Measurements from ENCODE around the gene CPT1B.
A peak's percentile ranks its signal among the peaks of the same experiment; 100 is the strongest.

The CPT1B gene

DNA sequence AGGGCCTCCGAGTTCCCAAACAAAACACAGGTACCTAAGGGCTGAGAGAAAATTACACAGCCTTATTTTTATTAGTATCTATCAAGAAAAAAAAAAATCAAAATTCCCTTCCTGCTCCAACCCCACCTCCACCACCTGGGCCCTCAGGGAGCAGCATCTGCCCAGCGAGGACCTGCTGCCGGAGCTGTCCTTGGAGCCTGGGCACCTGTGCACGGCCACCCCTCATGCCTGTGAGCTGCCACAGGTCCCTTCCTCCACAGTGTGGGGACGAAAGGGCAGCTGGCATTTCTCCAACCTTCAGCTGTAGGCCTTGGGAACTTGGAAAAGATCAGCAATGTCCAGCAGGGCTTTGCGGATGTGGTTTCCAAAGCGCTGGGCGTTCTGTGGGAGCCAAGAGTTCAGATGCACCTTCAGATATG is 9.2 kb downstream of the CPT1B start:
- Histone ChIP-seq H3K4me3 (replicated peaks; ENCODE audit: low read depth, low read length) (no peak overlapping the region), H3K36me3 (ENCODE audit: control insufficient read depth, insufficient read depth, low read length) (peaks cover 38% of the 10 kb centered on the region), H3K27me3 (replicated peaks; ENCODE audit: control insufficient read depth, insufficient read depth, low read length) (no peaks in the 10 kb centered on the region)
- TF ChIP-seq, protein P1, sequence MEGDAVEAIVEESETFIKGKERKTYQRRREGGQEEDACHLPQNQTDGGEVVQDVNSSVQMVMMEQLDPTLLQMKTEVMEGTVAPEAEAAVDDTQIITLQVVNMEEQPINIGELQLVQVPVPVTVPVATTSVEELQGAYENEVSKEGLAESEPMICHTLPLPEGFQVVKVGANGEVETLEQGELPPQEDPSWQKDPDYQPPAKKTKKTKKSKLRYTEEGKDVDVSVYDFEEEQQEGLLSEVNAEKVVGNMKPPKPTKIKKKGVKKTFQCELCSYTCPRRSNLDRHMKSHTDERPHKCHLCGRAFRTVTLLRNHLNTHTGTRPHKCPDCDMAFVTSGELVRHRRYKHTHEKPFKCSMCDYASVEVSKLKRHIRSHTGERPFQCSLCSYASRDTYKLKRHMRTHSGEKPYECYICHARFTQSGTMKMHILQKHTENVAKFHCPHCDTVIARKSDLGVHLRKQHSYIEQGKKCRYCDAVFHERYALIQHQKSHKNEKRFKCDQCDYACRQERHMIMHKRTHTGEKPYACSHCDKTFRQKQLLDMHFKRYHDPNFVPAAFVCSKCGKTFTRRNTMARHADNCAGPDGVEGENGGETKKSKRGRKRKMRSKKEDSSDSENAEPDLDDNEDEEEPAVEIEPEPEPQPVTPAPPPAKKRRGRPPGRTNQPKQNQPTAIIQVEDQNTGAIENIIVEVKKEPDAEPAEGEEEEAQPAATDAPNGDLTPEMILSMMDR (IDR thresholded peaks at IDR 0.05; ENCODE audit: insufficient read depth, low read length, poor library complexity, severe bottlenecking), result no peak
- DNase-seq (ENCODE audit: extremely low read depth, insufficient read length), result no peak

- no peaks in the 10 kb centered on the region for H3K27me3 ChIP-seq (replicated peaks; ENCODE audit: control insufficient read depth, insufficient read depth, low read length)
Measured at GRCh38 chr22:50568626-50569025, 9.6 kb downstream of the CPT1B start.

DNA sequence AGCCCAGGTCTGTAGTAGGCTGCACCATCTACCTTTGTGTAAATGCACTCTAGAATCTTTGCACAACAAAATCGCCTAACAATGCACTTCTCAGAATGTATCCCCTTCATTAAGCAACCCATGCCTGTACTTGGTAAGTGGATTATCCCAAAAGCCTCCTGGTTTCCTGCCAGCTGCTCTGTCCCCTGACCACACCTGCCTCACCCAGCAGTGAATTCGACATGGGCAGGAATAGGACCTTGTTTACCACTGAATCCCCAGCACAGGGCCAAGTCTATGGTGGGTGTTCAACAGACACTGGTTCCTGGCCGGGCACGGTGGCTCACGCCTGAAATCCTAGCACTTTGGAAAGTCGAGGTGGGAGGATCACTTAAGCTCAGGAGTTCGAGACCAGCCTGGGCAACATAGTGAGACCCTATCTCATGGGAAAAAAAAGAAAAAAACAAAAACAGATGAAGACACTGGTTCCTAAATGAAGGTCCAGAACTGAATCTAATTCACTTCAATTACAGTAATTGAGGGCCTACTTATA is 10.4 kb downstream of the CPT1B start:
- no peaks in the 10 kb centered on the region for H3K27me3 ChIP-seq (replicated peaks; ENCODE audit: control insufficient read depth, insufficient read depth, low read length)
- no peak overlapping the region for H3K4me3 ChIP-seq (replicated peaks; ENCODE audit: low read depth, low read length)
- peaks cover 34% of the 10 kb centered on the region for H3K36me3 ChIP-seq (ENCODE audit: control insufficient read depth, insufficient read depth, low read length)
- DNase-seq (ENCODE audit: extremely low read depth, insufficient read length), result no peak
- TF ChIP-seq, protein P1 (IDR thresholded peaks at IDR 0.05; ENCODE audit: insufficient read depth, low read length, poor library complexity, severe bottlenecking), result no peak

More at GRCh38 chr22:50568626-50569025, 9.6 kb downstream of the CPT1B start:
- Histone ChIP-seq H3K4me3 (replicated peaks; ENCODE audit: low read depth, low read length) (no peak overlapping the region), H3K36me3 (ENCODE audit: control insufficient read depth, insufficient read depth, low read length) (peaks cover 37% of the 10 kb centered on the region)
- no peak for DNase-seq (ENCODE audit: extremely low read depth, insufficient read length)
- TF ChIP-seq, protein P1 (IDR thresholded peaks at IDR 0.05; ENCODE audit: insufficient read depth, low read length, poor library complexity, severe bottlenecking), result no peak

DNA sequence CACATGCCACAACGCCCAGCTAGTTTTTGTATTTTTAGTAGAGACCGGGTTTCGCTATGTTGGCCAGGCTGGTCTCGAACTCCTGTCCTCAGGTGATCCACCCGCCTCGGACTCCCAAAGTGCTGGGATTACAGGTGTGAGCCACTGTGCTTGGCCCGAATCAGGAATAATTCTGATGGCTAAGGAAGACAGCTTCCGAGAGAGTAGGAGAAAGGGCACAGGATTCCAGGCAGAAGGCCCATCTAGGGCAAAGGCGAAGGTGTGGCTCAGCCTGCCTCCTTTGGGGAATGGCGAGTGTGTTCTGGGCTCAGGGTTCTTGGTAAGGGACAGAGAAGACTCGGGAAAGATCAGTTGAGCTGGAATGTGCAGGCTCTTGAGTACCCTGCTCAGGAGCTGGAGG is 13.9 kb downstream of the CPT1B start:
- H3K36me3 ChIP-seq (ENCODE audit: control insufficient read depth, insufficient read depth, low read length), result peaks cover 6% of the 10 kb centered on the region
- DNase-seq (ENCODE audit: extremely low read depth, insufficient read length), result no peak
- no peak overlapping the region for H3K4me3 ChIP-seq (replicated peaks; ENCODE audit: low read depth, low read length)
- TF ChIP-seq, protein P1 (IDR thresholded peaks at IDR 0.05; ENCODE audit: insufficient read depth, low read length, poor library complexity, severe bottlenecking), result no peak
- no peaks in the 10 kb centered on the region for H3K27me3 ChIP-seq (replicated peaks; ENCODE audit: control insufficient read depth, insufficient read depth, low read length)

- Histone ChIP-seq H3K36me3 (ENCODE audit: control insufficient read depth, insufficient read depth, low read length) (peaks cover 2% of the 10 kb centered on the region), H3K27me3 (replicated peaks; ENCODE audit: control insufficient read depth, insufficient read depth, low read length) (no peaks in the 10 kb centered on the region), H3K4me3 (replicated peaks; ENCODE audit: low read depth, low read length) (peak overlapping the region; percentile 78)
- no peak for DNase-seq (ENCODE audit: extremely low read depth, insufficient read length)
- TF ChIP-seq, protein P1 (IDR thresholded peaks at IDR 0.05; ENCODE audit: insufficient read depth, low read length, poor library complexity, severe bottlenecking), result no peak
Measured at GRCh38 chr22:50563413-50564160, 14.6 kb downstream of the CPT1B start.
